ENCODE data around the gene PLAAT1.

The PLAAT1 gene

GRCh38 chr3:193230610-193231009, 10.4 kb upstream of the PLAAT1 start:
- TF ChIP-seq CTCF (conservative IDR thresholded peaks at IDR 0.05; ENCODE audit: low read length) (no peak), EZH2phosphoT487 (IDR thresholded peaks at IDR 0.05; ENCODE audit: borderline replicate concordance) (no peak)
- Histone ChIP-seq H3K9ac (ENCODE audit: low read depth, low read length, poor library complexity, severe bottlenecking) (no peak overlapping the region), H3F3A (ENCODE audit: low read depth) (no peaks in the 10 kb centered on the region), H4K20me1 (ENCODE audit: insufficient read depth, low read length, poor library complexity, severe bottlenecking) (no peaks in the 10 kb centered on the region), H3K27me3 (ENCODE audit: insufficient read depth, low read length, poor library complexity, severe bottlenecking) (no peaks in the 10 kb centered on the region), H2AFZ (ENCODE audit: low read length) (no peak overlapping the region), H3K36me3 (ENCODE audit: insufficient read depth, low read length) (no peaks in the 10 kb centered on the region), H3K9me3 (ENCODE audit: insufficient read depth, low read depth, low read length) (no peaks in the 10 kb centered on the region), H3K79me2 (ENCODE audit: insufficient read depth, low read length) (no peaks in the 10 kb centered on the region), H3K4me3 (ENCODE audit: low read length, poor library complexity, severe bottlenecking) (no peak overlapping the region), H3K4me2 (ENCODE audit: low read depth, low read length, poor library complexity, severe bottlenecking) (no peak overlapping the region), H3K9me2 (replicated peaks; ENCODE audit: low read depth, low read length) (no peaks in the 10 kb centered on the region), H3K4me1 (ENCODE audit: insufficient read depth, low read length, poor library complexity, severe bottlenecking) (no peaks in the 10 kb centered on the region)

GRCh38 chr3:193231201-193231600, 9.8 kb upstream of the PLAAT1 start:
- Histone ChIP-seq H3K9ac (ENCODE audit: low read depth, low read length, poor library complexity, severe bottlenecking) (no peak overlapping the region), H3K4me2 (ENCODE audit: low read depth, low read length, poor library complexity, severe bottlenecking) (no peak overlapping the region), H2AFZ (ENCODE audit: low read length) (no peak overlapping the region), H3K27me3 (ENCODE audit: insufficient read depth, low read length, poor library complexity, severe bottlenecking) (no peaks in the 10 kb centered on the region), H3F3A (ENCODE audit: low read depth) (no peaks in the 10 kb centered on the region), H4K20me1 (ENCODE audit: insufficient read depth, low read length, poor library complexity, severe bottlenecking) (no peaks in the 10 kb centered on the region), H3K79me2 (ENCODE audit: insufficient read depth, low read length) (no peaks in the 10 kb centered on the region), H3K36me3 (ENCODE audit: insufficient read depth, low read length) (no peaks in the 10 kb centered on the region), H3K9me3 (ENCODE audit: insufficient read depth, low read depth, low read length) (no peaks in the 10 kb centered on the region), H3K4me1 (ENCODE audit: insufficient read depth, low read length, poor library complexity, severe bottlenecking) (no peaks in the 10 kb centered on the region), H3K9me2 (replicated peaks; ENCODE audit: low read depth, low read length) (no peaks in the 10 kb centered on the region), H3K4me3 (ENCODE audit: low read length, poor library complexity, severe bottlenecking) (no peak overlapping the region)
- TF ChIP-seq CTCF (conservative IDR thresholded peaks at IDR 0.05; ENCODE audit: low read length), result no peak
- no peak for TF ChIP-seq EZH2phosphoT487 (IDR thresholded peaks at IDR 0.05; ENCODE audit: borderline replicate concordance)

GRCh38 chr3:193236599-193236998, 4.4 kb upstream of the PLAAT1 start:
- Histone ChIP-seq H3K4me1 (ENCODE audit: insufficient read depth, low read length, poor library complexity, severe bottlenecking) (no peaks in the 10 kb centered on the region), H3K9me3 (ENCODE audit: insufficient read depth, low read depth, low read length) (no peaks in the 10 kb centered on the region), H3F3A (ENCODE audit: low read depth) (no peaks in the 10 kb centered on the region), H3K9me2 (replicated peaks; ENCODE audit: low read depth, low read length) (no peaks in the 10 kb centered on the region), H3K4me2 (ENCODE audit: low read depth, low read length, poor library complexity, severe bottlenecking) (no peak overlapping the region), H3K9ac (ENCODE audit: low read depth, low read length, poor library complexity, severe bottlenecking) (no peak overlapping the region), H3K79me2 (ENCODE audit: insufficient read depth, low read length) (no peaks in the 10 kb centered on the region), H4K20me1 (ENCODE audit: insufficient read depth, low read length, poor library complexity, severe bottlenecking) (no peaks in the 10 kb centered on the region), H3K36me3 (ENCODE audit: insufficient read depth, low read length) (no peaks in the 10 kb centered on the region), H3K27me3 (ENCODE audit: insufficient read depth, low read length, poor library complexity, severe bottlenecking) (no peaks in the 10 kb centered on the region), H2AFZ (ENCODE audit: low read length) (no peak overlapping the region), H3K4me3 (ENCODE audit: low read length, poor library complexity, severe bottlenecking) (no peak overlapping the region)
- TF ChIP-seq EZH2phosphoT487 (IDR thresholded peaks at IDR 0.05; ENCODE audit: borderline replicate concordance), result no peak
- TF ChIP-seq CTCF (conservative IDR thresholded peaks at IDR 0.05; ENCODE audit: low read length), result no peak
